ENCODE measurements around the gene CCDC12.

The CCDC12 gene

GRCh38 chr3:47000922-47001730, 24.6 kb upstream of the CCDC12 start:
- ChIA-PET CTCF (no interaction called here), POLR2A (ENCODE audit: low non-redundant PET) (no interaction called here)
- 0 out of 2 replicates have a peak overlapping the region, but pooled peaks have one; percentile 7 for H3K27ac ChIP-seq
- DNase-seq (ENCODE audit: low spot score), result no peak
- TF ChIP-seq CTCF (conservative IDR thresholded peaks at IDR 0.05; ENCODE audit: low read depth), result no peak

- 0 out of 2 replicates have a peak overlapping the region, but pooled peaks have one; percentile 7 for H3K27ac ChIP-seq
- no peak for TF ChIP-seq CTCF (conservative IDR thresholded peaks at IDR 0.05; ENCODE audit: low read depth)
- ChIA-PET CTCF (interaction anchor here (0.6 kb wide), 1 partner anchor 100 kb away, joined by 7 read pairs; no protein-coding TSS in a partner anchor), POLR2A (ENCODE audit: low non-redundant PET) (no interaction called here)
- DNase-seq (ENCODE audit: low spot score), result no peak
Observed at GRCh38 chr3:47000198-47000815, 23.8 kb upstream of the CCDC12 start.

- DNase-seq (ENCODE audit: low spot score), result no peak
- no peak for TF ChIP-seq CTCF (conservative IDR thresholded peaks at IDR 0.05; ENCODE audit: low read depth)
- POLR2A ChIA-PET (ENCODE audit: low non-redundant PET), result no interaction called here
- CTCF ChIA-PET, result no interaction called here
- H3K27ac ChIP-seq, result 0 out of 2 replicates have a peak overlapping the region, but pooled peaks have one; percentile 7
Observed at GRCh38 chr3:46999516-47000197, 23.1 kb upstream of the CCDC12 start.

- DNase-seq (ENCODE audit: low spot score), result no peak
- CTCF ChIA-PET, result no interaction called here
- TF ChIP-seq CTCF (conservative IDR thresholded peaks at IDR 0.05; ENCODE audit: low read depth), result peak; percentile 27
- POLR2A ChIA-PET (ENCODE audit: low non-redundant PET), result no interaction called here
- no peak overlapping the region for H3K27ac ChIP-seq
Observed at GRCh38 chr3:46998852-46999515, 22.4 kb upstream of the CCDC12 start.

- ChIA-PET POLR2A (ENCODE audit: low non-redundant PET) (no interaction called here), CTCF (interaction anchor here (0.6 to 0.8 kb wide), 3 partner anchors 11 to 98 kb away, joined by 4 read pairs; no protein-coding TSS in a partner anchor)
- H3K27ac ChIP-seq, result peak overlapping the region; percentile 36; the same call in 1 of the 2 replicates
- peak; percentile 54 for DNase-seq (ENCODE audit: low spot score)
- TF ChIP-seq CTCF (conservative IDR thresholded peaks at IDR 0.05; ENCODE audit: low read depth), result peak; percentile 68
Observed at GRCh38 chr3:46998121-46998851, 21.7 kb upstream of the CCDC12 start.

Data from RWPE1 (cell line).